Activated T-cell treated with anti-CD3 and anti-CD28 coated beads for 48 hours (primary cell): ENCODE measurements around the gene NPC2.
"Not testable (repeated sequence)": the region's sequence is repeated elsewhere in the genome, so short reads cannot be mapped to it uniquely, and the experiment has no call there.

Source experiments
- DNase-seq: peaks from one replicate; pipeline ENCODE4 v3.0.0-alpha.2; 2020; ENCODE audit warnings: low read depth

NPC2 gene

GRCh38 chr14:74469548-74470518 is 23.3 kb downstream of the NPC2 start:
- DNase-seq, result no peak

GRCh38 chr14:74468513-74468912 is 24.6 kb downstream of the NPC2 start:
- DNase-seq, result no peak

- no peak for DNase-seq
These were observed 27.8 kb downstream of the NPC2 start for GRCh38 chr14:74465335-74465734.

DNA sequence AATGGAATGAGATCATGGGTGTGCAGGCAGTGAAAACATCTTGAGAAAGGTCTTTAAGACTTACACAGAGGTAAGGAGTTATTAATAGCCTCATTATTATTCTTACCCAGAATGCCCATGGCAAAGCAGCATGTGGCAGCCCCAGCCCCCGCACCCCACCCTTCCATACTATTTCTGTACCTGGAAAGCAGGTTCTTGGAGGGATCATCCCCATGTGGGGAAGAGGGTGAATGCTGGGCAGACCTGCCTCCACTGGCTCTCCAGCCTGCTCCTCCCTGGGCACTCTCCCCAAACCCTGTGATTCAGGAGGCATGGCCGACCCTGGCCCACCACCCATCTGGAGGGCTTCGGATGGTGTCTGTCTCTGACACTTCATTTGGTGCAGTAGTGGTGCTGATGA is 28.3 kb downstream of the NPC2 start:
- no peak for DNase-seq

- DNase-seq, result no peak
These were observed 29.4 kb downstream of the NPC2 start for GRCh38 chr14:74463697-74464096.

DNA sequence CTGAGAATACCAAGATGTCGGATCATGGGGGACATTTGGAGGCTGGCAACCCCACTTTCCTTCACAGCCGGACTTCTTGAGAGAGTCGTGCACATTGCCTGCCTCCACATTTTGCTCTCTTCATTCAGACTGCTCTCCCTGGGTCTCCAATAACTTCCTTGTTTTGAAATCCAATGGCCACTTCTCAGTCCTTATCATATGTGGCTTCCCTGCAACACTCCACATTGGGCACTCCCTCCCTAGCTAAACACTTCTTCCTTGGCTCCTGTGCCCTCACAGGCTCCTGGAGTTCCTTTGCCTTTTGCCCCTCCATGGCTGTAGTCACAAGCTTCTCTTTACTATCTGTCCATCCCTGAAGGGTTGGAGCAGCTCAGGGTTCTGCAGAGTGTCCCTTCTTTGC is 30.1 kb downstream of the NPC2 start:
- no peak for DNase-seq

DNA sequence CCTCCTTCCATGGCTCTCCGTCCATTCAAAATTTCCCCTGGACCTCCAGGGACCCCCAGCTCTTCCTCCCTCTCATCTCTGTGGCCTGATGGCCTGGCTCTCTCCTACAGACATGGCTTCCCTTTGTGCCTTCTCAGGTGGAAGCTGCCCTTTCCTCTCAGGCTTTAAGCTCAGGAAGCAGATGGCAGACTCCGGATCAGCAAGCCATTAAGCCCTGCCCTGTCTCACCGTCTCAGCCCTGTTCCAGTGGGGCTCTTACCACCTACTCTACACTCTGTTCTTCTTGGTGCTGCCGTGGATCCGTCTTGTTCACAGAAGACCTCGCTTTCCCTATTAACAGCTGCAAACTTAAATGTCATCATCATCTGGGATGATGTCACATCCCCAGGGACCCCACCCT is 33.1 kb downstream of the NPC2 start:
- DNase-seq, result no peak

- peak; percentile 23 for DNase-seq
These were observed 33.7 kb downstream of the NPC2 start for GRCh38 chr14:74459289-74459946.

DNA sequence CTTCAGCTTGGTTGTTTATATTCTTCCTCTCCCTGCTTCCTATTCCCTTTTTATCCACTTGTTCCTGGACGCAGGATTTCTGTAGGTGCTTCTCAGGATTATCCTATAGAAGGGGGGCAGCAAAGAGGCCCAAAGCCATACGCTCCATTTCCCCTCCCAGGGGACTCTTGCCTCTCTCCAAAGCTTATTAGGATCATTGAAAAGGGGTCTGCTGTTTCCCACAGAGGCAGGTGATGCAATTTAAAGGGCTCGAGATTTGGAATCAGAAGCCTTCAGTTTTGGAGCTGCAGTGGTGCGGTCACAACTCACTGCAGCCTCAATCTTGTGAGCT is 35.6 kb downstream of the NPC2 start:
- no peak for DNase-seq

DNA sequence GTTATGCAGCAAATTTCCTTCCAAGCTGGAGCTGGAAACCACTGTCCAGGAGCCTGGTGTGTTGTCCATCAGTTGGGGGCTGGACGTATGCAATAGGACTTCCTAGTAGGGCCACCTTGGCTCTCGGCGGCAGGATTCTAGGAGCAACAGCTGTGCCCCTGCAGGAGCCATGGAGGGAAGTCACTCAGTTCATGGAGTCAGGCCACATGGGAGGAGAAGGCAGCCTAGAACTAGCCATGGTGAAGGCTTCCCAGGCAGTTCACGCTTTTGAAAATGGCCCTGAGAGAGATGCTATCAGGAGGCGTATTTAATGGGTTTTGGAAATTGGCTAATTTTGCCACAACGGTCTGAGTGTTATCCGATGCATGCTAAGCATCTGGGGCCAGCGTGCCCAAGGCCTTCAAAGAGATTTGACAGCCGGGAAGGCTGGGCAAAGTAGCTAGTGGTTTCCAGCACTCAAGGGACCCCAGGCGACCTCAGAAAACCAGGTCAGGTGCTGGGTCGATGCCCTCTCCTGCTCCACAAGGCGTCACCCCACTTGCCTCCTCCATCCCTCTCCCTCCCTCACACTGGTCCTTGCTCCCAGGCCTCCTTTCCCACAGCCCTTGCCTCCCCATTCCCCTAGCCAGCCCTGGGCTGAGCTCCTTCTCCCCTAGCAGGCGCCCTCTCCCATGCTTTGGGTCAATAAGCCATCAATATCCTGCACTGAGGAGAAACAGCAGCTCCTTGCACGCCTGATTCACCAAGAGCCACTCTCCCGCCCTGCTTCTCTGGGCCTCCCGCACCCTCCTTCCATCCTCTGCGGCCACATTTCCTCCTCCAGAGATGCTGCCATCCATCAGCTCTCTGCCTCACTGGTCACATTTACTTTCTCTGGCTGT is 36.2 kb downstream of the NPC2 start:
- DNase-seq, result no peak

DNA sequence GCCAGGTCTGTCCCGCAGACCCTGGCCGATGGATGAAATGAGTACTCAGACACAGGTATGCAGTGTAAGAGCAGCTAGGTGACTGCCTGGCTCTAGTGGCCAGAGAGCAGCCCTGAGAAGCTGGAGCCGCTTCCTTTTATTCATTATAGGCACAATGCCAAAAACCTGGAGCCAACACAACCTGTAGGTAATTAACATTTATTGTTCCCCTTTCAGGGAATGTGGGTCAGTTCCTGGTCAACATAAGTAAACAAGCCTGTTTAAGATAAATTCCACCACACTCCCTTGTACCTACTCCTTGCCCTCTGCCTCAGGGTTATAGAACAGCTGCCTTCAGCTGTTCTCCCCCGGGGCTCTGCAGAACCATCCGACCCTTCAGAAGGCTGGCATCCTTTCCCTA is 38.7 kb downstream of the NPC2 start:
- DNase-seq, result not testable (repeated sequence)

GRCh38 chr14:74444866-74445265 is 48.2 kb downstream of the NPC2 start:
- no peak for DNase-seq

DNA sequence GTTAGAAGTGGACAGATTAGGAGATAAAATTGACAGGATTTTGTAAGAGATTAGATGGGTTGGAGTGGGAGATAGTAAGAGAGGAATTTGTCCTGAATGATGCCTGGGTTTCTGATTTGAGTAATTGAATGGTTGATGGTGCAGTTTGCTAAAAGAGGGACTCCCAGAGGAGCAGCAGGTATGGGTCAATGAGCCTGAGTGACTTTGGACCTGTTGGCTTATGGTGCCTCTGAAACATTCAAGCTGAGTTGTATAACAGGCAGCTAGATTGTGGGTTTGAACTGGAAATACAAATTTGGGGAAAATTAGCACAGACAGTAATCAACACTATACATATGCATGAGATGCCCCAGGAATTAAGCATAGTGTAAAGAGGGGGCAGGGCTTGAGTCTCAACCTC is 50.3 kb downstream of the NPC2 start:
- DNase-seq, result no peak

GRCh38 chr14:74441113-74441512 is 52.0 kb downstream of the NPC2 start:
- DNase-seq, result no peak

GRCh38 chr14:74438351-74438915 is 54.7 kb downstream of the NPC2 start:
- DNase-seq, result no peak

- DNase-seq, result no peak
These were observed 55.5 kb downstream of the NPC2 start for GRCh38 chr14:74437496-74438053.

GRCh38 chr14:74434294-74434693 is 58.8 kb downstream of the NPC2 start:
- DNase-seq, result no peak

- DNase-seq, result no peak
These were observed 63.1 kb downstream of the NPC2 start for GRCh38 chr14:74429991-74430390.
